Measurements from ENCODE around the gene NTM.

NTM gene

GRCh38 chr11:131964698-131965483 is 594.5 kb downstream of the NTM start:
- no peak for DNase-seq (ENCODE audit: low spot score)

GRCh38 chr11:131965504-131965903 is 595.1 kb downstream of the NTM start:
- no peak for DNase-seq (ENCODE audit: low spot score)

GRCh38 chr11:131966667-131967066 is 596.3 kb downstream of the NTM start:
- no peak for DNase-seq (ENCODE audit: low spot score)

- DNase-seq (ENCODE audit: low spot score): no peak
Measured at GRCh38 chr11:131969261-131969660, 598.8 kb downstream of the NTM start.

- no peak for DNase-seq (ENCODE audit: low spot score)
Measured at GRCh38 chr11:131973061-131973460, 602.6 kb downstream of the NTM start.

- DNase-seq (ENCODE audit: low spot score): no peak
Measured at GRCh38 chr11:131975619-131976018, 605.2 kb downstream of the NTM start.

GRCh38 chr11:131976021-131976420 is 605.6 kb downstream of the NTM start:
- DNase-seq (ENCODE audit: low spot score): no peak

- DNase-seq (ENCODE audit: low spot score): no peak
Measured at GRCh38 chr11:131977231-131977630, 606.8 kb downstream of the NTM start.

- no peak for DNase-seq (ENCODE audit: low spot score)
Measured at GRCh38 chr11:131977854-131978253, 607.4 kb downstream of the NTM start.

GRCh38 chr11:131978351-131978750 is 607.9 kb downstream of the NTM start:
- DNase-seq (ENCODE audit: low spot score): no peak

- no peak for DNase-seq (ENCODE audit: low spot score)
Measured at GRCh38 chr11:131979364-131979763, 608.9 kb downstream of the NTM start.

- DNase-seq (ENCODE audit: low spot score): no peak
Measured at GRCh38 chr11:131980199-131980598, 609.8 kb downstream of the NTM start.

- DNase-seq (ENCODE audit: low spot score): no peak
Measured at GRCh38 chr11:131980888-131981668, 610.7 kb downstream of the NTM start.

GRCh38 chr11:131982154-131982553 is 611.7 kb downstream of the NTM start:
- no peak for DNase-seq (ENCODE audit: low spot score)

- DNase-seq (ENCODE audit: low spot score): no peak
Measured at GRCh38 chr11:131985846-131986301, 615.5 kb downstream of the NTM start.

- no peak for DNase-seq (ENCODE audit: low spot score)
Measured at GRCh38 chr11:131987703-131988102, 617.3 kb downstream of the NTM start.

- DNase-seq (ENCODE audit: low spot score): no peak
Measured at GRCh38 chr11:131991606-131992005, 621.2 kb downstream of the NTM start.

GRCh38 chr11:131993246-131993645 is 622.8 kb downstream of the NTM start:
- DNase-seq (ENCODE audit: low spot score): no peak

GRCh38 chr11:131998020-131998419 is 627.6 kb downstream of the NTM start:
- no peak for DNase-seq (ENCODE audit: low spot score)

- DNase-seq (ENCODE audit: low spot score): no peak
Measured at GRCh38 chr11:131999084-131999483, 628.7 kb downstream of the NTM start.

- DNase-seq (ENCODE audit: low spot score): no peak
Measured at GRCh38 chr11:131999955-132000354, 629.5 kb downstream of the NTM start.

GRCh38 chr11:132005887-132006286 is 635.5 kb downstream of the NTM start:
- DNase-seq (ENCODE audit: low spot score): no peak

GRCh38 chr11:132006884-132007580 is 636.6 kb downstream of the NTM start:
- DNase-seq (ENCODE audit: low spot score): no peak
